Endothelial cell of umbilical vein (primary cell): ENCODE results near the gene OASL.

Experiments used
- CTCF ChIP-seq, 2 donors: IDR thresholded peaks; 1 replicate in 1 of 2; 2 replicates in 1 of 2; pipeline ENCODE4 v1.5.1; 2011; ENCODE audit warnings: low read length in 2 of 2, mild to moderate bottlenecking in 2 of 2, moderate library complexity in 2 of 2, control low read depth in 1 of 2, inconsistent platforms in 1 of 2, low read depth in 1 of 2; ENCODE audit not compliant: insufficient read depth in 1 of 2; ENCODE audit errors: extremely low read depth in 1 of 2
- EZH2 ChIP-seq: IDR thresholded peaks from 2 replicates; pipeline ENCODE4 v1.6.1; 2012; ENCODE audit warnings: borderline replicate concordance, low read depth, mild to moderate bottlenecking, moderate library complexity, low read length, inconsistent platforms; ENCODE audit not compliant: severe bottlenecking
- JUN ChIP-seq: IDR thresholded peaks from 2 replicates; pipeline ENCODE4 v1.6.1; 2011; ENCODE audit warnings: borderline replicate concordance, low read depth; ENCODE audit not compliant: insufficient read length, insufficient read depth
- POLR2A ChIP-seq: IDR thresholded peaks from 2 replicates; pipeline ENCODE4 v1.6.1; 2012; ENCODE audit warnings: low read depth, mild to moderate bottlenecking, control low read depth, low read length
- POLR2AphosphoS5 ChIP-seq: IDR thresholded peaks from 2 replicates; pipeline ENCODE4 v1.6.1; 2012; ENCODE audit warnings: low read depth, mild to moderate bottlenecking, control low read depth, low read length, moderate library complexity; ENCODE audit not compliant: insufficient read depth

- TF ChIP-seq POLR2AphosphoS5 (no peak), POLR2A (no peak), EZH2 (no peak), CTCF (IDR thresholded peaks at IDR 0.05; ENCODE audit: extremely low read depth in 1 of 2, insufficient read depth in 1 of 2, low read depth in 1 of 2, low read length in 2 of 2) (no peak), JUN (no peak)
These were observed 40.6 kb downstream of the OASL start for GRCh38 chr12:120998435-120998834.
